Adipocyte (in vitro differentiated cells): Measurements from ENCODE around the gene SAMD4A.

Source experiments
- DNase-seq: peaks from one replicate; pipeline ENCODE4 v3.0.0-alpha.2; 2015; ENCODE audit warnings: low read depth
- H3K27me3 ChIP-seq: replicated peaks from 2 replicates; pipeline ENCODE4 v1.7.0; 2013; ENCODE audit warnings: mild to moderate bottlenecking, low read length, moderate library complexity; ENCODE audit not compliant: control insufficient read depth, insufficient read depth
- H3K36me3 ChIP-seq: 2 replicates; pipeline ENCODE4 v1.7.0; 2013; ENCODE audit warnings: low read length, mild to moderate bottlenecking, moderate library complexity; ENCODE audit not compliant: control insufficient read depth, insufficient read depth, severe bottlenecking
- H3K4me1 ChIP-seq: 2 replicates; pipeline ENCODE4 v1.7.0; 2013; ENCODE audit warnings: mild to moderate bottlenecking, low read length, moderate library complexity; ENCODE audit not compliant: control insufficient read depth, insufficient read depth
- H3K4me3 ChIP-seq: 2 replicates; pipeline ENCODE4 v1.7.0; 2013; ENCODE audit warnings: mild to moderate bottlenecking, low read length, moderate library complexity
- H3K9ac ChIP-seq: 2 replicates; pipeline ENCODE4 v1.7.0; 2013; ENCODE audit warnings: mild to moderate bottlenecking, low read length, moderate library complexity
- H3K9me3 ChIP-seq: 2 replicates; pipeline ENCODE4 v1.7.0; 2013; ENCODE audit warnings: mild to moderate bottlenecking, low read length, moderate library complexity; ENCODE audit not compliant: control insufficient read depth

SAMD4A gene

DNA sequence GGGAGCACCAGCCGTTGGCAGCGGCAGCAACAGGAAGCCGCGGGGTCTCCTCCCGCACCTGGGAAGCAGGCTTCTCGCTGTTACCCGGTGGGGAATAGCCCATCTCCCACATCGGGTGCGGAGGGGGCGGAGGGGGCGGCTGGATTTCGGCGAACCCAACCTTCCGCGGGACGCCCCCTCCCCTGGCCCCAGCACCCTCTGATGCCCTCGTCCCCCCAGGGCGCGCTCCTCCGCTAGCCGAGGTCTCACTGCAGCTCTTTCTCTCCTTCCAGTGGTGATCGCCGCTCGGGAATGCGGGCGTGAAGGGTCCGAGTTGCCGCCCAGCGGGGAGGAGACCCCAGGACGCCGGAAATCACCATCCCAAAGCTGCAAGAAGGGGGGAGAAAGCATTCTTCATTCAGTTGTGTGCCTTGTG is 303 bp downstream of the SAMD4A start:
- Histone ChIP-seq H3K4me1 (peaks cover 45% of the 10 kb centered on the region), H3K9me3 (peaks cover under 1% of the 10 kb centered on the region), H3K9ac (peak overlapping the region; percentile 90), H3K27me3 (no peaks in the 10 kb centered on the region), H3K4me3 (peak overlapping the region; percentile 90), H3K36me3 (no peaks in the 10 kb centered on the region)
- no peak for DNase-seq

DNA sequence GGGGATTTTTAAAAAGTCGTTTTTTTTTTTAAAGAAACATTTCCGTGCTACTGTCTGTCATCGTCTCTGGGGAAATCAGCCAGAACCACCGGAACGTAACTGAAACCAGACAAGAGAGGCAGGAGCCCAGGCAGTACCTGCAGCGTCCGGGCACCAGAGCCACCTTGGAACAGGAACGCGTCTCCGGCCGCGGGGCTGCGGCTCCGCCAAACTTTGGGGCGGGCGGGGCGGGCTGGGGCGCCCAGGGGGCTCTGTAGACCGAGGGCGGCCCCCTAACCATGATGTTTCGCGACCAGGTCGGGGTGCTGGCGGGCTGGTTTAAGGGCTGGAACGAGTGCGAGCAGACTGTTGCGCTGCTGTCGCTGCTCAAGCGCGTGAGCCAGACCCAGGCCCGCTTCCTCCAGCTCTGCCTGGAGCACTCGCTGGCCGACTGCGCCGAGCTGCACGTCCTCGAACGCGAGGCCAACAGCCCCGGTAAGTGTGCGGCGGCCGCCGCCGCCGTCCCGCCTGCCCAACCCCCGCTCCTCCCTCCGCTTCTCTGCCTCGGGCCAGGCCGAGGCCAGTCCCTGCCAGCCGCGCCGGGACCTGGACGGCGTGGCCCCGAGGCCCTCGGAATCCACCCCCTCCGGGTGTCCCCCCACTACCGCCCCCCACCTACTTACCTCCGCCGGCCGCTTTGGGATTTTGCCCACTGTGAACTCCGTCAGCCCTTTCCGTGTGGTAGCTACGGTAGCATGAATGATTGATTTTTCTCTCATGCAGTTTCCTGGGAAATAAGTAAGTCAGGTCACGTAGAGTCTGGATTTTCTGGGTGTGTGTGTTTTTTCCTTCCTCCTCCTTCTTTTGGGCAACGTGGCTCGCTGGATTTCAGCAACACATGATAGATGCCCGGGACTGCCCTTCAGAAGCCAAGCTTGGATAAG is 972 bp downstream of the SAMD4A start:
- peak overlapping the region; percentile 90 for H3K9ac ChIP-seq
- peak; percentile 70 for DNase-seq
- H3K4me1 ChIP-seq, result peaks cover 45% of the 10 kb centered on the region
- H3K27me3 ChIP-seq, result no peaks in the 10 kb centered on the region
- peak overlapping the region; percentile 90 for H3K4me3 ChIP-seq
- H3K36me3 ChIP-seq, result no peaks in the 10 kb centered on the region
- H3K9me3 ChIP-seq, result peaks cover 4% of the 10 kb centered on the region

DNA sequence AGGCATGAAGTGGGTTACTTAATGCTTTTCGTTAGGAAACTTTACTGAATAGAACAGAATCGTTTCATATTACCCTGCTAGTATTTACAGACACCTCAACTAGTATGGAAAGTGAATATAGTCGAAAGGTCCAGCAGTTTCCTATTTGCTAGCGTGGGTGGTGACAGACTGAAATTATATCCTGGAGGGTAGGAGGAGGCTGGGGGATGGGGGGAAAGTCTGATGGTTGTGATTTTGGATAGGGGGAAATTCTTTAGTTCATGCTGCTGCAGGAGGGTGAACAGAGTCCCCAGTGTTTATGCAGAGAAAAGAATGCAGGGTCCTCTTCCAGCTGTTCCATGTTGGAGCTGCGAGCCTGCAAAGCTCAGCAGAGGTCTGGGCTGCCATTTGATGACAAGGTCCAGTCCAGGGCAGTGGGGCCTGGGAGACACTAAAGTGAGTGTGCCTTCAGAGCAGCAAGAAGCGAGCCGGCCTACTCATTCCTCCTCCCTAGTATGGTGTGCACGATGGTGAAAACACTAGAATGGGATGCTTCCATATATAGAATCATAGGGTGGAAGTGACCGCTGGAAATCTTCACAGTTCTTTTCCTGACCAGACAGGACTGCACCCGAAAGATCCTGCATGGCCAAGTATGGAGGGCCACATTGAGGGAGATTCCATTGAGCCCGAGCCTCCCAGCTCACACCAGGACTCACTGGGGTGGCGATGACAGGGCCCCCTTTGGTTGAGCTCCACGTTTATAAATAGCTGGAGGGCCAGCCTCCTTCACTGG is 2.1 kb downstream of the SAMD4A start:
- Histone ChIP-seq H3K27me3 (no peaks in the 10 kb centered on the region), H3K4me3 (peak overlapping the region; percentile 78), H3K9me3 (peaks cover 4% of the 10 kb centered on the region), H3K4me1 (peaks cover 41% of the 10 kb centered on the region), H3K36me3 (no peaks in the 10 kb centered on the region), H3K9ac (peak overlapping the region; percentile 66)
- DNase-seq, result peak; percentile 63

DNA sequence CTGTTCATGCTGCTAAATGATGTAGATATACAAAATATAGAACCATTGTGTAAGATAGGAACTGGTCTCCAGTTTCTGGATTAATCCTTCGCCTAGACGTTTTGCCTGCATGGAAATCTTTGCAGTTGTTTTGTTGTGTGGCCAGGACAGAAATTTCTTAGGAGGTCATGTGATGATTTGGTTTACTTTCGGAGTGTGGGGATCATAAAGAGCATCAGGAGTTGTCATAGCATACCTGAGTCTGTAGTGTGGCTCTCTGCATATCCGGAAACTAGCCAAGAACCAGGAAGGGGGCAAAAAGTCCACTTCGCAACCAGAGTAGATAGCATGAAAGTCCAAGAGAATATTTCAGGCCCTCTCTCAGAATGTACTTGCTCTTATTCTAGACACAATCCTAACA is 3.1 kb downstream of the SAMD4A start:
- peak overlapping the region; percentile 78 for H3K4me3 ChIP-seq
- H3K9me3 ChIP-seq, result peaks cover 4% of the 10 kb centered on the region
- H3K4me1 ChIP-seq, result peaks cover 30% of the 10 kb centered on the region
- H3K9ac ChIP-seq, result peak overlapping the region; percentile 66
- no peaks in the 10 kb centered on the region for H3K36me3 ChIP-seq
- no peaks in the 10 kb centered on the region for H3K27me3 ChIP-seq
- no peak for DNase-seq

DNA sequence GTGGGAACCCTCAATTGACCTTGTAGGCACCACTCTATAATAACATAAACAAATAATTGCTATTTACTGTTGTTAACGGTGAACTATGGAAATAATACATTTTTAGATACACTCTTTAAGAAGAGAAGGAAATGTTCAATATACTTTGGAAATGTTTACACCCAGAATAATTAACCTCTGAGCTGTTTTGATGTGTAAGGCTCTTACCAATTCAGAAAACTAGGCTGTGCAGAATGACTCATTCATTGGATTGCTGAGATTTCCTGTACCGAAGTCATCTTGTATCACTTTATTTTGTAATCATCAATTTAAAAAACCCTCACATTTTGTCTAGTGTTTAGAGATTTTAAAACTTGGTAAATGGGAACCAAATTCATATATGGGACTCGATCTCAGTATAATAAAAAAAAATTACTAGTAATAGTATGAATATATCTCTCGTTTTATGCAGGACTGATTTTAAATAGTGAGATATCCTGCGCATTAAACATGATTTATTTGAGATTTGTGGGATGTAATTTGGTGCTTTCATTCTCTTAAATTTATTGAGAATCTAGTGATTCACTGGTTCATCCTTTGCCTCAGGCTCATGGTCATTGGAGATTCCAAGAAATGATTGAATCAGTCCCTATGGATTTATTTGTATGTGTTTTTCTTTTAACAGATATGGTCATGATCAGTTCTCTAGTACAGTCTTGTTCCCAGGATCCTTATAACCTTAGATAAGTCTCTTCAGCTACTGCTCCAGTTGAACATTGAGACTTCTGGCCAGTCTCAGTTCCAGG is 3.9 kb downstream of the SAMD4A start:
- peak; percentile 84 for DNase-seq
- H3K4me1 ChIP-seq, result peaks cover 28% of the 10 kb centered on the region
- no peaks in the 10 kb centered on the region for H3K36me3 ChIP-seq
- H3K9me3 ChIP-seq, result peaks cover 4% of the 10 kb centered on the region
- H3K4me3 ChIP-seq, result peak overlapping the region; percentile 78
- no peaks in the 10 kb centered on the region for H3K27me3 ChIP-seq
- H3K9ac ChIP-seq, result peak overlapping the region; percentile 64

DNA sequence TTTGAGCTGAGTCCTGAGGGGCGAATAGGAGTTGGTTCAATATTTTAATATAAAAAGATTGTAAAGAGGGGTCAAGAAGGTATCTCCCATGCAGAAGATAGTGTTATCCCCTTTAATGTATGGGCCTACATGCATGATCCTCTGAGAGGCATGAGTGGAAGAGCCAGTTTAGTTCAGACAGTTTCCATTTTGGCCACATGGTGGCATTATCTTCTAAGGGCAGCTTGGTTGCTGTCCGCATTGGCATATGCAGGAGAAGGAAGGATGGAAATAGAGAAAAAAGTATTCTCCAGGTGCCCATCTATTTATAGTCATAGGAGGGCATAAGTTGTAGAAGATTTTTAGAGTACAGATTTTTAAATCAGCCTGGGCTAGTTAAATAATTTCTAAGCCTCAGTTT is 5.4 kb downstream of the SAMD4A start:
- H3K4me1 ChIP-seq, result peaks cover 36% of the 10 kb centered on the region
- H3K9ac ChIP-seq, result no peak overlapping the region
- DNase-seq, result peak; percentile 18
- no peaks in the 10 kb centered on the region for H3K27me3 ChIP-seq
- H3K4me3 ChIP-seq, result no peak overlapping the region
- H3K9me3 ChIP-seq, result peaks cover 4% of the 10 kb centered on the region
- peaks cover 3% of the 10 kb centered on the region for H3K36me3 ChIP-seq

DNA sequence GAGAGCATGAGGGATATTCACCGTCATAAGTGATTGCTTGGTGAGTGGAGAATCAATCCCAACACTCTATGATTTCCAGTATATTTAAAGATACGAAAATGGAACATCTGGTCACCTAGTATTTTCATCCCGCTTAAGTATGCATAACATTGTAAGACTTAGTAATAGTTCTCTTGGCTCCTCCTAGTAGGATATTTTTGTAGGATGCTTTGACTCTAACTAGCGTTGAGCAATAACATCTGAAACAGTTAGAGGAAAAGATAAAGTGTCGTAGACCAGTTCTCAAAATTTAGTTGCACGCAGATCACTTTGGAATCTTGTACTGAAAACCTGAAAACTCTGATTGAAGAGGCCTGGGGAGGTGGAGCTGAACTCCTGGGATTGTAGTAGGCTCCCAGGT is 7.6 kb downstream of the SAMD4A start:
- Histone ChIP-seq H3K4me3 (no peak overlapping the region), H3K9me3 (peaks cover 4% of the 10 kb centered on the region), H3K27me3 (no peaks in the 10 kb centered on the region), H3K36me3 (peaks cover 3% of the 10 kb centered on the region), H3K4me1 (peaks cover 38% of the 10 kb centered on the region), H3K9ac (no peak overlapping the region)
- DNase-seq, result no peak

DNA sequence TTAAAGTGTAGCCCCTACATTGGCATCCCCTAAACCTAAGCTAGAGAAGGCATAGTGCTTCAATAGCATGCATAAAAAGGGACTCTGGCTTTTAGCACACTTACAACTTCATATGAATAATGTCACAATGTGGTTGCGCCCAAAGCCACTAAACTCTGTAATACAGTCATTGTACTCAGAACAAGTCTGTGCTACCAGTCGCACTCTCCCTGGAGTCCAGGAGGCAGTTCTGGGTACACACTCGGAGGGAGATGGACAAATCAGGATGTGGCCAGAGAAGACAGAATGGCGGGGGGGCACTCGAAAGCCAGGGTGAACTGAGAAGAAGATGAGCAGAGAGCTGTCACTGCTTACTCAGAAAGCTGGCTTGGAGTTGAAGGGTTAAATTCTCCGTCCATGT is 10.6 kb downstream of the SAMD4A start:
- peaks cover under 1% of the 10 kb centered on the region for H3K9me3 ChIP-seq
- H3K4me1 ChIP-seq, result peaks cover 17% of the 10 kb centered on the region
- DNase-seq, result no peak
- H3K4me3 ChIP-seq, result no peak overlapping the region
- no peak overlapping the region for H3K9ac ChIP-seq
- no peaks in the 10 kb centered on the region for H3K27me3 ChIP-seq
- H3K36me3 ChIP-seq, result peaks cover 3% of the 10 kb centered on the region

DNA sequence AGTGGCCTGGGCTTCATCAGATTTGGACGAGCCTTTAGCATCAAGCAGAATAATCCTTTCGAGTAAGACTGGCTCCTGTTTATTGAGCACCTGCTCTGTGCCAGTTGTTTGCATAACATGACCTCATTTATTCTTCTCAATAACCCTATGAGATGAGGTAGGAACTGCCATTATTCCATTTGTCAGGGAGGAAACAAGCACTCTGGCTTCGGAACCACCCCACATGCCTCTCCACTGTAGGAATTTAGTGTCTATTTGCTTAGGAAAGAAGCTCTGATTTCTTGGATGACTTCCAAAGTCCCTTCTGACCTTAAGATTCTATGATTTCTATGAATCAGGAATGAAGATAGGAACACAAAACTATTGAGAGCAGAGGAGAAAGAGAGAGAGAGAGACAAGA is 11.0 kb downstream of the SAMD4A start:
- Histone ChIP-seq H3K36me3 (peaks cover 3% of the 10 kb centered on the region), H3K27me3 (no peaks in the 10 kb centered on the region), H3K4me3 (no peak overlapping the region), H3K9ac (no peak overlapping the region), H3K9me3 (no peaks in the 10 kb centered on the region), H3K4me1 (peaks cover 17% of the 10 kb centered on the region)
- peak; percentile 52 for DNase-seq

DNA sequence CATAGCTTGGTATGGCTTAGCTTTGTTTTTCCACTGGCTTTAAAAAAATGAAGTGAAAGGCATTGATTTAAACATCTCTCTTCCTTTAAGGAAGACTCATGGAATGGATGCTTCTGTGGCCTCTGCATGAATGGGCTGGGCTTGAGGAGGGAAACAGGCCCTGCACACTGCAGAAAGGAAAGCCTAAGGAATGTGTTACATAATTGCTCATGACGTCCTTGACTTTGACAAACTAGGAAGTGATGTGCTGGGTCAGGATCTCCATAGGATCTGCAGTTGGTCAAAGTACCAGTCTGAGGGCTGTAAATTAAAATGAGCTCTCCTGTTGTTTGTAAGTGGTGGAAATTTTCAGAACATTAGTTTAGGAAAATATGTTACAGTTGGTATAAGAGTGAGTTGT is 12.7 kb downstream of the SAMD4A start:
- DNase-seq, result peak; percentile 27
- H3K4me3 ChIP-seq, result no peak overlapping the region
- no peaks in the 10 kb centered on the region for H3K9me3 ChIP-seq
- H3K27me3 ChIP-seq, result no peaks in the 10 kb centered on the region
- peaks cover 17% of the 10 kb centered on the region for H3K4me1 ChIP-seq
- H3K36me3 ChIP-seq, result peaks cover 3% of the 10 kb centered on the region
- no peak overlapping the region for H3K9ac ChIP-seq

DNA sequence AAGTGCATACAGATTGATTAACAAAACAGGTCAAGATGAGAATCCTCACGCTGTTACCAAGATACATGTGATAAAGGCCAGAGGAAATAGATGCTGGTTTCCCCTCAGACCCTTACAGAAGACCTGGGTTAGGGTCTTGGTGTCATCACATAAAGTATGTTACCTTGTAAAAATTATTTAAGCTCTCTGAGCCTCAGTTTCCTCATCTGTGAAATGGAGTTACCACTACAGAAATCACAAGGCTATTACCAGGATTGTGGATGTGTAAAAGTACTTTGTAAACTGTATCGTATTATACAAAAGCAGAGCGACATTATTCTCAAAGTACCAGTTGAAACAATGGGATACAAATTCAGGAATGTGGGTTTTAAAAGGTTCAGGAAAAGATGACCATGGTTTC is 14.0 kb downstream of the SAMD4A start:
- no peak overlapping the region for H3K4me3 ChIP-seq
- no peak for DNase-seq
- H3K27me3 ChIP-seq, result no peaks in the 10 kb centered on the region
- H3K36me3 ChIP-seq, result peaks cover 9% of the 10 kb centered on the region
- no peaks in the 10 kb centered on the region for H3K9me3 ChIP-seq
- no peak overlapping the region for H3K9ac ChIP-seq
- peaks cover 16% of the 10 kb centered on the region for H3K4me1 ChIP-seq
